HG03575 (cell line): ENCODE measurements around the gene SOCS6.
"Not testable (repeated sequence)": the region's sequence is repeated elsewhere in the genome, so short reads cannot be mapped to it uniquely, and the experiment has no call there.

Source experiments
- ATAC-seq: cut with Tn5 transposase; IDR thresholded peaks from one replicate; pipeline ENCODE4 v1.9.1; 2021; ENCODE audit not compliant: unreplicated experiment, insufficient number of reproducible peaks, low FRiP score; ENCODE audit errors: extremely low read depth

The SOCS6 gene, protein sequence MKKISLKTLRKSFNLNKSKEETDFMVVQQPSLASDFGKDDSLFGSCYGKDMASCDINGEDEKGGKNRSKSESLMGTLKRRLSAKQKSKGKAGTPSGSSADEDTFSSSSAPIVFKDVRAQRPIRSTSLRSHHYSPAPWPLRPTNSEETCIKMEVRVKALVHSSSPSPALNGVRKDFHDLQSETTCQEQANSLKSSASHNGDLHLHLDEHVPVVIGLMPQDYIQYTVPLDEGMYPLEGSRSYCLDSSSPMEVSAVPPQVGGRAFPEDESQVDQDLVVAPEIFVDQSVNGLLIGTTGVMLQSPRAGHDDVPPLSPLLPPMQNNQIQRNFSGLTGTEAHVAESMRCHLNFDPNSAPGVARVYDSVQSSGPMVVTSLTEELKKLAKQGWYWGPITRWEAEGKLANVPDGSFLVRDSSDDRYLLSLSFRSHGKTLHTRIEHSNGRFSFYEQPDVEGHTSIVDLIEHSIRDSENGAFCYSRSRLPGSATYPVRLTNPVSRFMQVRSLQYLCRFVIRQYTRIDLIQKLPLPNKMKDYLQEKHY

DNA sequence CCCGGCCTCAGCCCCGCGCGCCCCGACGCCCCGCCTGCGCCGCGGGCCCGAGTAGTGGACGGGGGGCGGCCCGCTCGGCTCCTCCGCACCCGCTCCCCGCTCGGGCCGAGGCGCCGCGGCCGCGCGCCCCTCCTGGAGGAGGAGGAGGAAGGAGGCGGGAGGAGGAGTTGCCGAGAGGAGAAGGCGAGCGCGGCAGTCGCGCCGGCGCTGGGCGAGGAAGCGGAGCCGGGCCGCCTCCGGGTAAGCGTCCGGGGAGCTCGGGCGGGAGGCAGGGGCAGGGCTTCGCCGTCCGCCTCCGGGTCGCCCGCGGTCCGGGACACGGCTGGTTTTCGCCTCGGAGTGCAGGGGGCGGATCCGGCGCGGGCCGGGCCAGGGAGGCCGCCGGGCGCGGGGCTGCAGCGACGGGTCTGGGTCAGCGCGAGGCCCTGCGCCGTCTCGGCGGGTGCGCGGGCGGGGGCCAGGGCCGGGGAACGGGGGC is at the start of gene SOCS6:
SOCS6 (plus strand) TSS at position 195 of the 478 bp plus-strand sequence. CDS start 35,624 bp downstream, outside the sequence.
- no peak for ATAC-seq

DNA sequence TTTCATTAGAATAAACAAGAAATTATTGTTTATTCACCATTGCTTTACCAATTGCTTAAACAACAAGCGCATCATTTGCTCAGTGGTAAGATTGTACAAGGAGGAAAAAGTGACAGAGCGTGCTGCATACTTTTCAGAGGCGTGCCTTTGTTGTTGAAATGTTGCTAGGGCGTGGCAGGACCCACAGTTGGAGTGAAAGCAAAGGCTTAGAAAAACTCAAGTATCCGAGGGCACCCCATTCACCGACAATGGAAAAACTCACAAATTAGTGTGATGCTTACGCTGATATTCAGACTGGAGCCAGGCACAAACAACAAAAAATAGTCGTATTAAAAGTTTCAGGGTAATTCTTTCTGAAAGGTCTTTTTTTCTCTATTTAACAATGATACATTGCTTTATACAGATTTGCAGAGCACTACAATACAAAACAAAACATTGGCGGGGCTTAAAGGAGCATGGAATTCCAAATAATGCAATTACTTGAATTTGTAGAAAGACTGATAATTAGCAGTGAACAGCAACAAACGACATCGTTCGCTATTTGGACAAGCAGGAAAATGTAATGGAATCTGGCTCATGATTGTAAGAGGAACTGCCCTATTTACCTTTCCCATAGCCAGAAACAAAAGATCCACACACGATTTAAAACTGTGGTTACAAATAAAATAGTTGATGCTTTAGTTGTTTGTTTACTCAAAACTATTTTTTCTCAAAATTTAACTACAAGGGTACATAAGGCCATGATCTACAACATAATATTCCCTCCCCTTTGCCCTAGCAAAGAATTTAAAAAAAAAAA is 45.5 kb upstream of the SOCS6 start:
- no peak for ATAC-seq

DNA sequence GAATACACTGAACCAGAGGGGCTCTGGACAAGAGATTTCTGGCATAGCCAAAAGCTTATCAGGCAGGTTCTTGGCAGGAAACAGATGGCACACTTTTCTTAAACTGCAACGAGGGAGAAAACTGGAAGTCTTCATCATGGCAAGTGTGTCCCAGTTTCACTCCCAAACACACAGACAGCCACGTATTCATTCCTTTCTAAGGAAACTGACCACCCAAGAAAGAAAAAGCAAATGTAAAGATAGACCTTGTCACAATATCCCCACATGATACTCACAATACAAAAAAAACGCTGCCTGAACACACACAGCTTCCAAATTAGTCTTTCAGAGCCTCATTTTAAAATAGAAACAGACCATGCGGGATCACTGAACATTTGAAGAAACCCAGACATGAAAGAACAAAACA is 42.8 kb upstream of the SOCS6 start:
- ATAC-seq, result no peak

DNA sequence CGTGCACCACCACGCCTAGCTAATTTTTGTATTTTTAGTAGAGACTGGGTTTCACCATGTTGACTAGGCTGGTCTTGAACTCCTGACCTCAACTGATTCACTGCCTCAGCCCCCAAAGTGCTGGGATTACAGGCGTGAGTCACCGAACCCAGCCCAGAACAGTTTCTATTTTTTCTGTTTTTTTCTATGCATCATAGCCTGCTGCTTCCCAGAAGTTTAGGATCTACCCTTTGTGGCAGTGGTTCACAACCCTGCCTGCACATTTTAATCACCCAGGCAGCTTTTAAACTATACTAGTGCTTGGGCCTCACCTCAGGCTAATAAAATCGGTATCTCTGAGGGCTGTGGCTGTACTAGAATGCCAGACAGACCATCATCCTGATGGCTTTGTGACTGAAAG is 39.7 kb upstream of the SOCS6 start:
- no peak for ATAC-seq

DNA sequence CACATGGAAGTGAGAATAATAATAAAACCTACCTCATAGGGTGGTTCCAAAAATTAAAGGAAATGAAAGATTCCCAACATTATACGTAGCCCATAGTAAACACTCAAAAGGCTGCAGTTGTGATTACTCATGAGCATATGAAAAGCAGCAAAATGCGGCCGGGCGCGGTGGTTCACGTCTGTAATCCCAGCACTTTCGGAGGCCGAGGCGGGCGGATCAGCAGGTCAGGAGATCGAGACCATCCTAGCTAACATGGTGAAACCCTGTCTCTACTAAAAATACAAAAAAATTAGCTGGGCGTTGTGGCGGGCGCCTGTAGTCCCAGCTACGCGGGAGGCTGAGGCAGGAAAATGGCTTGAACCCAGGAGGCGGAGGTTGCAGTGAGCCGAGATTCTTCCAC is 39.0 kb upstream of the SOCS6 start:
- not testable (repeated sequence) for ATAC-seq

DNA sequence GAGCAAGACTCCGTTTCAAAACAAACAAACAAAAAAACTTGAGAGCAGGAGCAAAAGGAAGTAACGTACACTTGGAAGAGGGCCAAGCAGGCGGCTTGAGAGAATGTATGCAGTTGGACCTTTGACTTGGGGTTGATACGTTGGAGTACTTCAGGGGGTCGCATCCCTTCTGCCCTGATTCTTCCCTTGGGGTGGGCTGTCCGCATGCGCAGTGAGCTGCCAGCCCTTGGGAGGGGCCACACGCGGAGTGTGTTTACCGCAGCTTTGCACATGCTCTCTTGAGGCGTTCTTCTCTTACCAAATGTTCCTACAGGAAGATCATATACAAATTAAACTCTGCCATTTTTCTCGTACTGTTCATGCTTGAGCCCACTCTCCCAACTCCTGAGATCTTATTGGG is 38.1 kb upstream of the SOCS6 start:
- ATAC-seq, result no peak

DNA sequence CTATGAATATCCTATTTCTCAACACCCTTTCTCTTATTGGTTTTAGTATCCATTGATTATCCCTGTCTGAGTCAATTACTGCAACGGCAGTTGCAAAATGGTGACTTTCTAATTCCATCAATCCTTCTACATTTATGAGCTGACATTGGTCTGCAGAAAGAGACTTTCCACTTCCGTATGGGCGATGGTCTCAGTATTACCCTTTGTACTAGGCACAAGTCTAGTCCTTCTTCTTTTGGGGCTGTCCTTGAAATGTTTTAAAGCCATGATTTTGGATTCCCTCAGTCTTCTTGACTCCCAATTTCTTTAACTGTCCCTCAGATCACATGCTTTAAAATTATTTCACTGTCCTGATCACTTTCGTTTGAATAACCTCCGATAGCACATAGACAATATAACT is 32.7 kb upstream of the SOCS6 start:
- ATAC-seq, result no peak

DNA sequence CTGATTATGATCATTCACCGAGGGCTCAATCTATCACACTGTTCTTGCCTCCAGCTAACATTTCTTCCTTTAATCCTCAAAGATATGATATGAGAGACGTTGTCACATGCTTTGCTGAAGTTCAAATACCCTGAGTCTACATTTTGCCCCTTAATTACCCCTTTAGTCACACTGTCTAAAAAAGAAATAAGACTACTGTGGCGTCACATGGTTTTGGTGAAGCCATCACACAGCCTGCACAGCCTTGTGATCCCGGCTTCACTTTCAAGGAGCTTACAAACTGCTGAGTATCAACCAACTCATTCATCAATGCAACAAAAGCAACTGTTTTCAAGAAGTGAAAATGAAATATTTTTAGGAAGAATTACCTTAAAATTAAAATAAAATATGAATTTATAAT is 31.9 kb upstream of the SOCS6 start:
- ATAC-seq, result no peak

DNA sequence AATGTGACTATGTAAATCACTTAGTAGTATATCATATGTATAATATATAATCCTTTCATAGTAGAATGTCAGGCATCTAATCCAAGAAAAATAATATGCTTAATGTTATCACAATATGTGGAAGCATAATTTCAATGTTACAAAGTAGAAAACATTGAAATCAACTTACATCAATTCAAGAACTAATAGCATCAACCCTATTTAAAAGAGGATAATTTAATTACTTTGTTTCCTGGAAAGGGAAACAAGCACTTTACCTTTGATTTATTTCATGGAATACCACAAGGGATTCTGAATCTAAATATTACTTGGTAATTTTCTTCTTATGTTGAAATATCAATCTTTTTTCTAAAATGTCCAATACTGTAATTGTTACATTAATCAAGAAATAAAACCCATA is 30.6 kb upstream of the SOCS6 start:
- no peak for ATAC-seq

DNA sequence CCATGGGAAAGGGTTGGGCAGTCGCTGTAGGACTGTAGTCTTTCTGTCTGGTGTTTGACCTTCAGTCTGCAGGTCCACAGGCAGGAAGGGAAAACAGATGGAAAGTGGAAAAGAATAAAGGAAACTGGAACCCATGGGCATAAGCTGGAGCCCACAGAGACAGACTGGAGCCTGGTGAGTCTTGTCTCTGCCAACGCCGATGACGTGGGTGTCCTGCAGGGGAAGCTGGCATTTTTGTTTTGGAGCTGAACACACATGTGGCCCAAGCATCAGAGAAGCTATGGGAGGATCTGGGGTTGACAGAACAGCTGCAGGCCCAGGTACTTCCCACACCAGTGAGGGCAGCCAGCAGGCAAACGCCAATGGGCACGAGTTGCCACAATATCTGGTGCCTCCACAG is 28.2 kb upstream of the SOCS6 start:
- ATAC-seq, result no peak

DNA sequence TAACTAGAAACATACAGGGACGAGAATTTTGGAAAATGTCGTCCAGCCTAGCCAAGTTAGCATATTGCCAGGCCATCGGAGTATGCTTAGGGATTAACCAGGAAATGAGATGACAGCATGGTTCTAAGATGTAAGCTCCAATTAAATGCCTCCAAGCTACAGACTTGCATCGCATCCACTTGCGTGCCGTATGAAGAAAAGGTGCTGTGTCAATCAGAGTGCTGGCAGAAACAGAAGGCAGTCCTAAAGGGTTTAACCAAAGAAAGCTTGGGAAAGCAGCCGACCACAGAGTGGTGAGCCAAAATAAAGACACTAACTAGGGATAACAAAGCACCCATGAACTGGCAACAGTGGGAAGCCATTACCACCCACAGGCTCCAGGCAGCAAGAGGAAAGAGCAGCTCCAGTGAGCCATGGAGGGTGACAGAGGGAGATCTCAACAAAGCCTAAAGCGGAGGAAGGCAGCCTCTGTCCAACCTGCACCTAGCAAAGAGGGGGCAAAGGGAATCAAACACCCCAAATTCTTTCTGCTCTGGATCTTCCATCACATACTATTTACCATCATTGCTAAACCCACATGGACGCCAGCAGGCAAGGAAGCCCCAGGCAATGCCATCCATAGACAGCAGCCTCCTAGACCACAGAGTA is 27.6 kb upstream of the SOCS6 start:
- ATAC-seq, result no peak

DNA sequence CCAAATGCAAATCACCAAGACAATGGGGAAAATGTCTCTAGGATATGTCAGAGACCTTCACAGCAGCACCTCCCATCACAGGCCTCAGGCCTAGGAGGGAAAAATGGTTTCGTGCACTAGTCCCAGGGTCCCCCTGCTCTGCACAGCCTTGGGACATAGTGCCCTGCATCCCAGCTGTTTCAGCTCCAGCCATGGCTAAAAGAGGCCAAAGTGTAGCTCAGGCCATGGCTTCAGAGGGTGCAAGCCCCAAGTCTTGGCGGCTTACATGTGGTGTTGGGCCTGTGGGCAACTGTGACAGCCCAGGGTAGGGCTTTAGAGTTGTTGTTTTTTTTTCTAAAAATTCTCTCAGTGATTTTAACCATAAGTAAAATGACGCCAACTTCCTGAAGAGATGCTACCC is 25.5 kb upstream of the SOCS6 start:
- ATAC-seq, result no peak

DNA sequence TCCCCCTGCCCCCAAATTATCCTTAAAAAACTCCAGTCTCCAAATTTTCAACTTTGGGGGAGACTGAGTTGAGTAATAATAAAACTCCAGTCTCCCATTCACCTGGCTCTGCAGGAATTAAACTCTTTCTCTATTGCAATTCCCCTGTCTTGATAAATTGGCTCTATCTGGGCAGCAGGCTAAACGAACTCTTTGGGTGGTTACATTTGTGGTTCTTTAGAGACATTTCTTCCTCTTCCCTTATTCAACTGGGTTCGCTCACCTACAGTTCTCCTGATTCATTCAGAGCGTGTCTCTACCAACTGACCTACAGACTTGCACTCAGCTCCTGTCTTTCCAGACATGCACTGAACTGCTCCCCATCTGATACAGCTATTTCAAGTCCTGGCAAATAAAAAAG is 17.1 kb upstream of the SOCS6 start:
- ATAC-seq, result no peak

DNA sequence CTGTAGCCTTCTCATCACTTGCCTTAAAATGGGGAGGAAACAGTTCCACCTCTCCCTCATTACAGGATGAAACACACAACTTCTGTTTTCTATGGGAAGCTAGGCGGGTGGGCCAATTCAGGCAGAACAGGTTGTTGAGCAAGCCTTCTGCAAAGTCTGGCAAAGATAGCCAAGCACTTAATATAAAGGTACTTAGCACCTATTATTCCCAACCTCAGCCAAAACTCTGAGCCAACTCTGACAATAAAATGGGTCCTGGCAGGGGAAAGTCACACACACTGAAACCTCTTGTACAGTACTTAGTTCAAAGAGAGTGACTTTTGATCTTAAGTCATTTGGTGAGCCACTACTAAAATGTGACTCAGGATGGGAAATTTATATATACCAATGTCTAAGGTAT is 15.8 kb upstream of the SOCS6 start:
- no peak for ATAC-seq

DNA sequence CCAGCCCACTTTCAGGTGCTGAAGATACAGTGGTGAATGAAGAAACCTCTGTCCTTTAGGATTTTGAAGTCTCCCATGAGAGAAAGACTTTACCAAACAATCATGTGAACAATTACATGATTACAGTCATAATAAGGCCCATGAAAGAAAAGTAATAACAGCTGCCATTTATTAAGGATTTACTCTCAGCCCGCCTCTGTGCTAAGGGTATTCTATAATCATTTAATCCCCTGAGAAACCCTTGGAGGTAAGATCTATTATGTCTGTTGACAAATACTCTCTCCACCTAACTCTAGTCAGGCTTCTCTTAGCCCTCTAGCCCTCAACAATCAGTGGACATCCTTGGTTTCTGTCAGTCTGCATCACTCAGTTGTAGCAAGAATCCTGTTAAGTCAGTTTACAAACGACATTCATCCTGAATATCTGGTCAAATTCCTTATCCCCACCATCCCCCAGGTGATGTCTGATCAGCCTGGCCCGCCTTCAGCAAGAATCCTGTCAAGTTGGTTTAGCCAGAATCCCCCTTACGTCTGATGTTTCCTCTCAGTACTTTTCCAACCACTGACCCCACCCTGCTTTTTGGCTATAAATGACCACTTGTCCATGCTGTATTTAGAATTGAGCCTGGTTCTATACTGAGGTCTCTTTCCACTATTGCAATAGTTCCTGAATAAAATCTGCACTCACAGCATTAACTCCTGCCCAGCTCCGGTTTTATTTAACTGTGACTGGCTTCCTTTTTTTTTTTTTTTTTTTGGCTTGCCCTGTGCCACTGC is 12.2 kb upstream of the SOCS6 start:
- no peak for ATAC-seq

DNA sequence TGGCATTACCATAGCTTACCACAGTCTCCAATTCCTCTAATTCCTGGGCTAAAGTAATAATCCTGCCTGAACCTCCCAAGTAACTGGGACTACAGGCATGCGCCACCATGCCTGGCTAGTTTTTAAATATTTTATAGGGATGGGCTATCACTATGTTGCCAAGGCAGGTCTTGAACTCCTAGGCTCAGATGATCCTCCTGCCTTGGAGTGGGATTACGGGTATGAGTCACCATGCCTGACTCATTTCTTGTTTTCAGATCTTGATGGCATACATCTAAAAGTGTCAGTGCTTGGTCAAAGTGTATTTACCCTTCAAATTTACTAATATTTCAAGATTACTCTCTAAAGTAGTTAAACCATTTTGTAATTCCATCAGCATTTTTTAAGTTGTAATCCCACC is 9.4 kb upstream of the SOCS6 start:
- no peak for ATAC-seq

DNA sequence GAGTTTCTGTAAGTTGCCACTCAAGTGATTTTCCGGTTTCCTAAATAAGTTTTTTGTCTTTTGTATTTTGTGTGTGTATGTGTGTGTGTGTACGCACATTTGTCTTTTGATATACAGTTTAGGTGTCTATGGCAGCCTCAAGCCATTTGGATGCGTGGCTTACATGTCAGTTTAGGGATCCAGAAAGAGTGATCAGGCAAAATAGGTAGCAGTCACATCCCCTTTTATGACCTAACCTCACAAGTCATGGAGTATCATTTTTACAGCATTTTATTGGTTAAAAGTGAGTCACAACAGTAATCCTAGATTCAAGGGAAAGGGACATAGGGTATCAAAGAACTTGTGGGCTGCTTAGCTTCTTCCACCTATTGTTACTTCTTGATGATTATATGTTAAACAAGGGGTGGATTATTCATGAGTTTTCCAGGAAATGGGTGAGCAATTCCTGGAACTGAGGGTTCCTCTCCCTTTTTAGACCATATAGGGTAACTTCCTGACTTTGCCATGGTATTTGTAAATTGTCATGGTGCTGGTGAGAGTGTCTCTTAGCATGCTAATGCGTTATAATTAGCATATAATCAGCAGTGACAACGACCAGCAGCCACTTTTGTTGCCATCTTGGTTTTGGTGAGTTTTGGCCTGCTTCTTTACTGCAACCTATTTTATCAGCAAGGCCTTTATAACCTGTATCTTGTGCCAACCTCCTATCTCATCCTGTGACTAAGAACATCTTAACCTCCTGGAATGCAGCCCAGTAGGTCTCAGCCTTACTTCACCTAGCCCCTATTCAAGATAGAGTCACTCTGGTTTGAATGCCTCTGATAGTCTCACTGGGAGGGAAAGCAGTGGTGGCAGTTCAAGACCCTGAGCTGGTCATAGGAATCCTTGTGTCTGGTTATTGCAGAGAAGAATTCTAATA is 8.6 kb upstream of the SOCS6 start:
- ATAC-seq, result no peak
